AG09309 (cell line): ENCODE measurements around the gene ELL.
A peak's percentile ranks its signal among the peaks of the same experiment; 100 is the strongest.
"Not testable (repeated sequence)": the region's sequence is repeated elsewhere in the genome, so short reads cannot be mapped to it uniquely, and the experiment has no call there.

Source experiments
- DNase-seq: peaks from one replicate; pipeline ENCODE4 v3.0.0-alpha.2; 2010; ENCODE audit warnings: low read depth
- H3K4me3 ChIP-seq: 2 replicates; pipeline ENCODE4 v1.5.1; 2011; ENCODE audit warnings: mild to moderate bottlenecking, low read depth, low read length, moderate library complexity; ENCODE audit not compliant: control insufficient read depth
- TF ChIP-seq, protein P1 (sequence below): IDR thresholded peaks from 2 replicates; pipeline ENCODE4 v1.5.1; 2011; ENCODE audit warnings: mild to moderate bottlenecking, low read depth, low read length, inconsistent platforms; ENCODE audit not compliant: insufficient read depth, control insufficient read depth; ENCODE audit errors: missing control alignments

The ELL gene

DNA sequence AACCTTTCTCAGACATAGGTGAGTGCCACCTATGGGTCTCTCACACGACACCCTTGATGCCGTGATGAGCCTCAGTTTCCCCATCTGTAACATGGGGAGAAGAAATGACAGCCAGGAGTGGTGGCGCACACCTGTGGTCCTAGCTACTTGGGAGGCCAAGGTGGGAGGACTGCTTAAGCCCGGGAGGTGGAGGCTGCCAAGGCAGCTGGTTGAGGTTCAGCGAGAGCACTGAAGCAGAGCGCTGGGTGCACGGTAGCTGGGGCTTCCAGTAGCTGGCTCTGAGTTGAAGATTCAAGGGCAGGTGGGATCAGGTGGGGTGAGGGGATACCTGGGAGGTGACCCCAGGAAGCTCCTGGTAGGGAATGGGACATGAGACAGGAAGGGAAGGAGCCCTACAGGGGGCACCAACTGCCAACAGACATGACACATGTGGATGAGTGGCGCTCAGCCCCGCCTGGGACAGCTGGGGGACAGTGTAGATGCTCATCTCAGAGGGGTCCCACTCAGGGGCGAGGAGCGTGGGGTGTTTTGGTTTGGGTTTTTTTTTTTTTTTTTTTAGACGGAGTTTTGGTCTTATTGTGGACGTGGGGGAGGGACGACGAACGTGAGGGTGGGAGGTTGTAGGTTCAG is 109.1 kb downstream of the ELL start:
- H3K4me3 ChIP-seq, result no peak overlapping the region
- DNase-seq, result no peak
- TF ChIP-seq, protein P1, sequence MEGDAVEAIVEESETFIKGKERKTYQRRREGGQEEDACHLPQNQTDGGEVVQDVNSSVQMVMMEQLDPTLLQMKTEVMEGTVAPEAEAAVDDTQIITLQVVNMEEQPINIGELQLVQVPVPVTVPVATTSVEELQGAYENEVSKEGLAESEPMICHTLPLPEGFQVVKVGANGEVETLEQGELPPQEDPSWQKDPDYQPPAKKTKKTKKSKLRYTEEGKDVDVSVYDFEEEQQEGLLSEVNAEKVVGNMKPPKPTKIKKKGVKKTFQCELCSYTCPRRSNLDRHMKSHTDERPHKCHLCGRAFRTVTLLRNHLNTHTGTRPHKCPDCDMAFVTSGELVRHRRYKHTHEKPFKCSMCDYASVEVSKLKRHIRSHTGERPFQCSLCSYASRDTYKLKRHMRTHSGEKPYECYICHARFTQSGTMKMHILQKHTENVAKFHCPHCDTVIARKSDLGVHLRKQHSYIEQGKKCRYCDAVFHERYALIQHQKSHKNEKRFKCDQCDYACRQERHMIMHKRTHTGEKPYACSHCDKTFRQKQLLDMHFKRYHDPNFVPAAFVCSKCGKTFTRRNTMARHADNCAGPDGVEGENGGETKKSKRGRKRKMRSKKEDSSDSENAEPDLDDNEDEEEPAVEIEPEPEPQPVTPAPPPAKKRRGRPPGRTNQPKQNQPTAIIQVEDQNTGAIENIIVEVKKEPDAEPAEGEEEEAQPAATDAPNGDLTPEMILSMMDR, result no peak

- H3K4me3 ChIP-seq, result no peak overlapping the region
- DNase-seq, result no peak
- TF ChIP-seq, protein P1, result peak; percentile 52
Measured at GRCh38 chr19:18408053-18408476, 113.8 kb downstream of the ELL start.

- TF ChIP-seq, protein P1, result no peak
- no peak overlapping the region for H3K4me3 ChIP-seq
- DNase-seq, result no peak
Measured at GRCh38 chr19:18406749-18407148, 115.1 kb downstream of the ELL start.

DNA sequence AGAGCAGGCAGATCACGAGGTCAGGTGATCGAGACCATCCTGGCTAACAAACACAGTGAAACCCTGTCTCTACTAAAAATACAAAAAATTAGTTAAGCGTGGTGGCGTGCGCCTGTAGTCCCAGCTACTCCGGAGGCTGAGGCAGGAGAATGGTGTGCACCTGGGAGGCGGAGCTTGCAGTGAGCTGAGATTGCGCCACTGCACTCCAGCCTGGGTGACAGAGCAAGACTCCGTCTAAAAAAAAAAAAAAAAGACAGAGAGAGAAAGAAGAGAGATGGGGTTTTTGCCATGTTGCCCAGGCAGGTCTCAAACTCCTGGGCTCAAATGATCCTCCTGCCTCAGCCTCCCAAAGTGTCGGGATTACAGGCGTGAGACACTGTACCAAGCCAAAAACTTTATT is 116.1 kb downstream of the ELL start:
- not testable (repeated sequence) for DNase-seq, H3K4me3 ChIP-seq

GRCh38 chr19:18402455-18403248 is 119.2 kb downstream of the ELL start:
- not testable (repeated sequence) for DNase-seq, H3K4me3 ChIP-seq

DNA sequence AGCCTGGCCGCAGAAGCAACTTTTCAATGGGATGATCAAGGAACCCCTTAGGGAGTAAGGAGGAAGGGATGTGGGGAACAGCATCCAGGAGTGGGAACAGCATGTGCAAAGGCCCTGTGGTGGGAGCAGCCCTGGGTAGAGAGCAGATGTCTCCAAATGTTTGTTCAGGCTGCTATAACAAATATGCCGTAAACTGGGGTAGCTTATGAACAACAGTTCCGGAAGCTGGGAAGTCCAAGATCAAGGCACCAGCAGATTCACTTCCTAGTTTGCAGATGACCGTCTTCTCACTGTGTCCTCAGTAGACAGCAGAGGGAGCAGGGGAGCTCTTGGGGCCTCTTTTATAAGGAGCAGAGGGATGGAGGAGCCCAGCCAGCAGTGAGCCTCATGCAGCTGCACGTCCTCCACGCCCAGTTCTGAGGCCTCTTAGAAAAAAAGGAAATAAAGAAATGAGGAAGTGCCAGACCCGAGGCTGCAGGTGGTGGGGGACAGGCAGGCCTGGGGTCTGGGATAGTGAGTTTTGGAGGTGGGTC is 120.2 kb downstream of the ELL start:
- H3K4me3 ChIP-seq, result no peak overlapping the region
- DNase-seq, result no peak
- TF ChIP-seq, protein P1, result peak; percentile 53

- H3K4me3 ChIP-seq, result no peak overlapping the region
- TF ChIP-seq, protein P1, result no peak
- DNase-seq, result no peak
Measured at GRCh38 chr19:18399008-18399407, 122.9 kb downstream of the ELL start.
